Suprapubic skin (tissue), 4 donors: ENCODE data around the gene CLEC18A.
"Not testable (repeated sequence)": the region's sequence is repeated elsewhere in the genome, so short reads cannot be mapped to it uniquely, and the experiment has no call there.

Source experiments
- CTCF ChIP-seq, 2 donors: fragments of 200-600 bp in 1 of 2; fragments of 450-650 bp in 1 of 2; sonication (generic) in 1 of 2; IDR thresholded peaks; one replicate each; pipeline ENCODE4 v1.5.1; 2016 to 2019; ENCODE audit warnings: antibody characterized with exemption in 2 of 2, mild to moderate bottlenecking in 1 of 2, moderate library complexity in 1 of 2
- EP300 ChIP-seq: sonication (generic); formaldehyde crosslinking; IDR thresholded peaks from one replicate; pipeline ENCODE4 v1.6.1; 2017; ENCODE audit warnings: antibody characterized with exemption
- POLR2A ChIP-seq, 2 donors: fragments of 450-650 bp; IDR thresholded peaks; one replicate each; pipeline ENCODE4 v1.6.1; 2017; ENCODE audit warnings: antibody characterized with exemption in 2 of 2, mild to moderate bottlenecking in 2 of 2, moderate library complexity in 2 of 2
- POLR2AphosphoS5 ChIP-seq, 3 donors: sonication (generic); formaldehyde crosslinking; IDR thresholded peaks; one replicate each; pipeline ENCODE4 v1.6.1; 2017; ENCODE audit warnings: antibody characterized with exemption in 3 of 3

- not testable (repeated sequence) for TF ChIP-seq CTCF (IDR thresholded peaks at IDR 0.05); POLR2A (IDR thresholded peaks at IDR 0.05); EP300; POLR2AphosphoS5 (IDR thresholded peaks at IDR 0.05)
These were observed 57.5 kb downstream of the CLEC18A start for GRCh38 chr16:70008604-70009003.
